H1 (cell line): ENCODE data around the gene GALNT7. TPM values are rescaled to one million over a fixed set of nuclear protein-coding genes. Genes with fewer than 3 reads are reported as not detected.

Experiments
- EZH2 ChIP-seq: fragments of 200-600 bp; sonication (generic); IDR thresholded peaks from 2 replicates; pipeline ENCODE4 v1.7.1; 2012; ENCODE audit warnings: low read depth, mild to moderate bottlenecking, moderate library complexity, low read length, inconsistent platforms; ENCODE audit not compliant: severe bottlenecking
- TBP ChIP-seq: IDR thresholded peaks from 2 replicates; pipeline ENCODE4 v1.6.1; 2011; ENCODE audit warnings: low read depth, low read length, improper control_type of control experiment
- YY1 ChIP-seq: IDR thresholded peaks from 2 replicates; pipeline ENCODE4 v1.6.1; 2011; ENCODE audit warnings: low read depth, mild to moderate bottlenecking, low read length
- polyA plus RNA-seq, 7 experiments: library from polyadenylated mRNA; depleted of rRNA in 3 of 7; stranded (reverse) in 5 of 7; unstranded in 2 of 7; fragments of >200 nt in 5 of 7; fragments of 200-250 nt in 2 of 7; gene quantifications; 1 replicate in 5 of 7; 2 replicates in 1 of 7; 4 replicates in 1 of 7; pipeline versions ENCODE4 v1.2.1 to v1.2.3, GENCODE V29; 2011 to 2013; ENCODE audit warnings: missing spikeins in 2 of 7, mixed read lengths in 2 of 7
- total RNA-seq: library from RNA; stranded (reverse); fragmentation: NEBNext Ultra II Directional; extraction: Animal tissue kit (Norgen Biotek cat#: 25700); gene quantifications from 2 replicates; pipeline ENCODE4 v1.2.1, GENCODE V29; 2021

The GALNT7 gene
- total and polyA plus RNA-seq, 2 of the 8 experiments (the other 6 are each of a cell fraction or from before 2014, with no cell fraction given): 22.4 to 85.5 TPM

- TF ChIP-seq YY1 (no peak), EZH2 (no peak), TBP (no peak)
These were observed 199.3 kb downstream of the GALNT7 start (continued) for GRCh38 chr4:173367946-173368345.
